H9 (cell line): ENCODE data around the gene TFAM. TPM values are rescaled to one million over a fixed set of nuclear protein-coding genes. Genes with fewer than 3 reads are reported as not detected.

ENCODE experiments used
- DNase-seq: peaks from one replicate; pipeline ENCODE4 v3.0.0-alpha.2; 2017
- H2AFZ ChIP-seq: one replicate; pipeline ENCODE4 v1.6.1; 2013; ENCODE audit warnings: mild to moderate bottlenecking, low read length, control low read depth, moderate library complexity
- H2AK5ac ChIP-seq: 2 replicates; pipeline ENCODE4 v1.6.1; 2013; ENCODE audit warnings: low read length, control low read depth, mixed read lengths; ENCODE audit not compliant: insufficient read length
- H2BK120ac ChIP-seq: one replicate; pipeline ENCODE4 v1.6.1; 2013; ENCODE audit warnings: low read depth, mild to moderate bottlenecking, low read length, control low read depth, inconsistent platforms; ENCODE audit not compliant: poor library complexity, severe bottlenecking
- H2BK12ac ChIP-seq: 2 replicates; pipeline ENCODE4 v1.6.1; 2013; ENCODE audit warnings: low read length, control low read depth, mixed read lengths, low read depth; ENCODE audit not compliant: insufficient read length
- H2BK15ac ChIP-seq: 2 replicates; pipeline ENCODE4 v1.6.1; 2013; ENCODE audit warnings: low read depth, low read length, control low read depth
- H2BK20ac ChIP-seq: one replicate; pipeline ENCODE4 v1.6.1; 2013; ENCODE audit warnings: low read depth, mild to moderate bottlenecking, low read length, control low read depth, inconsistent platforms; ENCODE audit not compliant: poor library complexity, severe bottlenecking
- H2BK5ac ChIP-seq: 2 replicates; pipeline ENCODE4 v1.6.1; 2013; ENCODE audit warnings: low read length, control low read depth, mixed read lengths; ENCODE audit not compliant: insufficient read length
- H3K14ac ChIP-seq: 2 replicates; pipeline ENCODE4 v1.6.1; 2013; ENCODE audit warnings: low read length, control low read depth; ENCODE audit not compliant: insufficient read depth
- H3K18ac ChIP-seq: 2 replicates; pipeline ENCODE4 v1.6.1; 2013; ENCODE audit warnings: low read depth, mild to moderate bottlenecking, mixed read lengths, low read length, control low read depth; ENCODE audit not compliant: insufficient read length
- H3K23ac ChIP-seq: 2 replicates; pipeline ENCODE4 v1.6.1; 2013; ENCODE audit warnings: low read length, control low read depth, mixed read lengths, low read depth; ENCODE audit not compliant: insufficient read length
- H3K23me2 ChIP-seq: 2 replicates; pipeline ENCODE4 v1.6.1; 2013; ENCODE audit warnings: low read depth, mild to moderate bottlenecking, mixed read lengths, low read length, control low read depth; ENCODE audit not compliant: insufficient read length, poor library complexity, severe bottlenecking
- H3K27ac ChIP-seq: 2 replicates; pipeline ENCODE4 v1.5.1; 2013; ENCODE audit warnings: low read length, control low read depth, mixed read lengths, low read depth; ENCODE audit not compliant: insufficient read length
- H3K27me3 ChIP-seq: 2 replicates; pipeline ENCODE4 v1.6.1; 2013; ENCODE audit warnings: low read length, control low read depth, inconsistent platforms; ENCODE audit not compliant: insufficient read depth
- H3K4ac ChIP-seq: 2 replicates; pipeline ENCODE4 v1.6.1; 2013; ENCODE audit warnings: low read depth, mild to moderate bottlenecking, control low read depth, inconsistent platforms, low read length, moderate library complexity
- H3K4me1 ChIP-seq: 2 replicates; pipeline ENCODE4 v1.6.1; 2013; ENCODE audit warnings: low read length, control low read depth, inconsistent platforms; ENCODE audit not compliant: insufficient read depth
- H3K4me2 ChIP-seq: 2 replicates; pipeline ENCODE4 v1.6.1; 2013; ENCODE audit warnings: low read length, control low read depth, mixed read lengths; ENCODE audit not compliant: insufficient read length, insufficient read depth
- H3K56ac ChIP-seq: 2 replicates; pipeline ENCODE4 v1.6.1; 2013; ENCODE audit warnings: low read depth, mild to moderate bottlenecking, mixed read lengths, low read length, control low read depth; ENCODE audit not compliant: insufficient read length
- H3K79me1 ChIP-seq: 2 replicates; pipeline ENCODE4 v1.6.1; 2013; ENCODE audit warnings: low read depth, mild to moderate bottlenecking, moderate library complexity, low read length, control low read depth, inconsistent platforms; ENCODE audit not compliant: insufficient read depth, poor library complexity, severe bottlenecking
- H3K79me2 ChIP-seq: 2 replicates; pipeline ENCODE4 v1.6.1; 2013; ENCODE audit warnings: low read length, control low read depth, inconsistent platforms; ENCODE audit not compliant: insufficient read depth
- H3K9ac ChIP-seq: 2 replicates; pipeline ENCODE4 v1.6.1; 2013; ENCODE audit warnings: low read length, control low read depth, mixed read lengths; ENCODE audit not compliant: insufficient read length; ENCODE audit errors: extremely low read depth
- H3K9me3 ChIP-seq: one replicate; pipeline ENCODE4 v1.6.1; 2013; ENCODE audit warnings: low read depth, low read length, inconsistent platforms; ENCODE audit not compliant: control insufficient read depth
- H3T11ph ChIP-seq: one replicate; pipeline ENCODE4 v1.6.1; 2013; ENCODE audit warnings: mild to moderate bottlenecking, low read length, control low read depth, inconsistent platforms
- H4K20me1 ChIP-seq: one replicate; pipeline ENCODE4 v1.6.1; 2013; ENCODE audit not compliant: control insufficient read depth, insufficient read length, insufficient read depth
- H4K5ac ChIP-seq: 2 replicates; pipeline ENCODE4 v1.6.1; 2013; ENCODE audit warnings: low read depth, mild to moderate bottlenecking, mixed read lengths, low read length, control low read depth; ENCODE audit not compliant: insufficient read length
- H4K8ac ChIP-seq: replicated peaks from 2 replicates; pipeline ENCODE4 v1.6.1; 2013; ENCODE audit warnings: low read length, control low read depth, mixed read lengths, low read depth; ENCODE audit not compliant: insufficient read length
- H4K91ac ChIP-seq: 2 replicates; pipeline ENCODE4 v1.6.1; 2013; ENCODE audit warnings: low read depth, mild to moderate bottlenecking, moderate library complexity, mixed read lengths, low read length, control low read depth; ENCODE audit not compliant: insufficient read length
- H3K27ac Mint-ChIP-seq, 3 experiments: 2 replicates in 2 of 3; 3 replicates in 1 of 3; pipeline ENCODE4 v1.8.0; 2020 to 2021; ENCODE audit warnings: mixed read lengths in 3 of 3, mild to moderate bottlenecking in 1 of 3, moderate library complexity in 1 of 3
- H3K27me3 Mint-ChIP-seq: 2 replicates; pipeline ENCODE4 v1.8.0; 2021; ENCODE audit warnings: low read depth, mild to moderate bottlenecking, moderate library complexity, mixed read lengths
- H3K36me3 Mint-ChIP-seq, 3 experiments: 2 replicates in 2 of 3; 3 replicates in 1 of 3; pipeline ENCODE4 v1.8.0; 2020 to 2021; ENCODE audit warnings: low read depth in 3 of 3, mixed read lengths in 3 of 3; ENCODE audit not compliant: insufficient read depth in 1 of 3
- H3K4me1 Mint-ChIP-seq, 2 experiments: 2 replicates each; pipeline ENCODE4 v1.8.0; 2020; ENCODE audit warnings: mixed read lengths in 2 of 2
- H3K4me3 Mint-ChIP-seq, 2 experiments: 2 replicates in 1 of 2; 3 replicates in 1 of 2; pipeline ENCODE4 v1.8.0; 2020 to 2021; ENCODE audit warnings: mild to moderate bottlenecking in 2 of 2, mixed read lengths in 2 of 2, moderate library complexity in 1 of 2
- H3K9me3 Mint-ChIP-seq, 2 experiments: 2 replicates in 1 of 2; 3 replicates in 1 of 2; pipeline ENCODE4 v1.8.0; 2020; ENCODE audit warnings: mild to moderate bottlenecking in 2 of 2, mixed read lengths in 2 of 2, moderate library complexity in 1 of 2
- WGBS: extraction: QIAGEN DNeasy Blood & Tissue Kit; methylation state at CpG from one replicate; pipeline ENCODE4 v1.1.7; 2013; ENCODE audit warnings: missing lambda C conversion rate, low lambda C conversion rate, mixed read lengths; ENCODE audit not compliant: insufficient read length; ENCODE audit errors: extremely low coverage; 5-methylcytosine and 5-hydroxymethylcytosine counted together
- total RNA-seq: library from RNA; stranded (reverse); gene quantifications from 2 replicates; pipeline ENCODE4 v1.2.1, GENCODE V29; 2021
- TF ChIP-seq, protein P1 (sequence below): fragments of 200-600 bp; sonication (generic); conservative IDR thresholded peaks from 3 replicates; pipeline ENCODE4 v1.8.0; 2021; ENCODE audit warnings: antibody characterized with exemption, mild to moderate bottlenecking

The TFAM gene
- total RNA-seq, 1 experiment from 2014 or later = 144 TPM

DNA sequence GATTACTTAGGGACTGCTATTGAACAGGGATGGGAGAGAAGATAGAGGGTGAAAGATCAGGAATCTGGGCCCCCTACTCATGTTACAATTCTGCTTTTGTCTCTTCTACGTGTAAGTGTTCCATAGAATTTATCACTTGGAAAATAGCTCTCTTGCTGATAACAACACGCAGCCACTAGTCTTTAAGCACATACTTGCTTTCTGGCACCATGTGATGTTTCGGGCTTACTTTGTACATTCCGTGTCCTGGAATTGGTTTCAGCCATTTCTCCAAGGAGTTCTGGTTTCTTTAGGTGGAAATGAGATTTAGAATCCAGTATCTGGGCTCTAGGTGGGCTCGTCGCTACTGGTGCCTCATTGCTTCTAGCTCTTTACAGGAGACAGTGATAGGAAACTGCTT lies 59.7 kb downstream of the TFAM start:
- no peak overlapping the region for H2BK120ac ChIP-seq
- no peak overlapping the region for H2BK12ac ChIP-seq
- no peak overlapping the region for H3K23ac ChIP-seq
- H3K27me3 Mint-ChIP-seq = no peaks in the 10 kb centered on the region
- H3K27ac Mint-ChIP-seq = no peak overlapping the region
- no peak overlapping the region for H3K4me2 ChIP-seq
- H3K9me3 ChIP-seq = no peaks in the 10 kb centered on the region
- H3K9me3 Mint-ChIP-seq = peaks cover 17 to 25% of the 10 kb centered on the region in 2 experiments
- no peaks in the 10 kb centered on the region for H3K79me1 ChIP-seq
- H2BK5ac ChIP-seq = no peak overlapping the region
- no peak overlapping the region for H3K56ac ChIP-seq
- no peaks in the 10 kb centered on the region for H3K79me2 ChIP-seq
- no peaks in the 10 kb centered on the region for H3K4me1 ChIP-seq
- H2AFZ ChIP-seq = no peak overlapping the region
- DNase-seq = no peak
- WGBS = no CpG with 5 or more reads among the region's 6 CpGs
- H3K27me3 ChIP-seq = no peaks in the 10 kb centered on the region
- peaks cover 2 to 13% (median 6%) of the 10 kb centered on the region in 3 experiments; a peak in 6 of 7 replicates for H3K36me3 Mint-ChIP-seq
- no peak overlapping the region for H3K9ac ChIP-seq
- no peak overlapping the region for H3K4me3 Mint-ChIP-seq
- H4K20me1 ChIP-seq = no peaks in the 10 kb centered on the region
- H4K91ac ChIP-seq = no peak overlapping the region
- no peak overlapping the region for H3K14ac ChIP-seq
- no peak overlapping the region for H3K18ac ChIP-seq
- no peak overlapping the region for H3K4ac ChIP-seq
- H2BK15ac ChIP-seq = no peak overlapping the region
- H3K23me2 ChIP-seq = no peaks in the 10 kb centered on the region
- TF ChIP-seq, protein P1, sequence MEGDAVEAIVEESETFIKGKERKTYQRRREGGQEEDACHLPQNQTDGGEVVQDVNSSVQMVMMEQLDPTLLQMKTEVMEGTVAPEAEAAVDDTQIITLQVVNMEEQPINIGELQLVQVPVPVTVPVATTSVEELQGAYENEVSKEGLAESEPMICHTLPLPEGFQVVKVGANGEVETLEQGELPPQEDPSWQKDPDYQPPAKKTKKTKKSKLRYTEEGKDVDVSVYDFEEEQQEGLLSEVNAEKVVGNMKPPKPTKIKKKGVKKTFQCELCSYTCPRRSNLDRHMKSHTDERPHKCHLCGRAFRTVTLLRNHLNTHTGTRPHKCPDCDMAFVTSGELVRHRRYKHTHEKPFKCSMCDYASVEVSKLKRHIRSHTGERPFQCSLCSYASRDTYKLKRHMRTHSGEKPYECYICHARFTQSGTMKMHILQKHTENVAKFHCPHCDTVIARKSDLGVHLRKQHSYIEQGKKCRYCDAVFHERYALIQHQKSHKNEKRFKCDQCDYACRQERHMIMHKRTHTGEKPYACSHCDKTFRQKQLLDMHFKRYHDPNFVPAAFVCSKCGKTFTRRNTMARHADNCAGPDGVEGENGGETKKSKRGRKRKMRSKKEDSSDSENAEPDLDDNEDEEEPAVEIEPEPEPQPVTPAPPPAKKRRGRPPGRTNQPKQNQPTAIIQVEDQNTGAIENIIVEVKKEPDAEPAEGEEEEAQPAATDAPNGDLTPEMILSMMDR = no peak
- no peaks in the 10 kb centered on the region for H3K4me1 Mint-ChIP-seq
- no peak overlapping the region for H2AK5ac ChIP-seq
- no peak overlapping the region for H4K8ac ChIP-seq
- H3T11ph ChIP-seq = no peak overlapping the region
- H3K27ac ChIP-seq = no peak overlapping the region
- H4K5ac ChIP-seq = no peak overlapping the region
- H2BK20ac ChIP-seq = no peak overlapping the region
